NCI-H446 treated with DMSO at 0.1 percent for 48 hours (cell line): Measurements from ENCODE around the gene ST7.

Experiments used
- DNase-seq: peaks from one replicate; lab custom pipeline; 2025; lab: John Stamatoyannopoulos, UW

ST7 gene

DNA sequence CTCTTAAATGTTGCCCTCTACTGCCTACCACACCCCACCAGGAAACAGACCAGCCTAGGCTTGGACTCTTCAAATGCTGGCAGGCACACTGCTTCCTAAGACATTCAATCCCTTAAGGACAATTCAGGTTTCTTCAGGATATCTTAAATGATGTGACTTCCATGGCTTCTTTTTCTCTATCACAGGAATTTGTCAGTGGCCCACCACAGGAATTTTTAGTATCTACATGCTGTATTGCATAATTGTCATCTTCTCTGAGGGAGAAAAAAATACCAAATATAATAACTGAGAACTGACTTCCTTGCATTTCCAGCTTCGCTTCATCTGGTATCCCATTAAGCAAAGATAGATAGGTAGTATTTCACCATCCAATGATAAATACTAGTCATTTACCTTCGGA, 240.3 kb downstream of the ST7 start:
- no peak for DNase-seq

- DNase-seq, result no peak
These were observed 241.1 kb downstream of the ST7 start for GRCh38 chr7:117194445-117194844.

GRCh38 chr7:117195361-117196029, 242.2 kb downstream of the ST7 start:
- no peak for DNase-seq

DNA sequence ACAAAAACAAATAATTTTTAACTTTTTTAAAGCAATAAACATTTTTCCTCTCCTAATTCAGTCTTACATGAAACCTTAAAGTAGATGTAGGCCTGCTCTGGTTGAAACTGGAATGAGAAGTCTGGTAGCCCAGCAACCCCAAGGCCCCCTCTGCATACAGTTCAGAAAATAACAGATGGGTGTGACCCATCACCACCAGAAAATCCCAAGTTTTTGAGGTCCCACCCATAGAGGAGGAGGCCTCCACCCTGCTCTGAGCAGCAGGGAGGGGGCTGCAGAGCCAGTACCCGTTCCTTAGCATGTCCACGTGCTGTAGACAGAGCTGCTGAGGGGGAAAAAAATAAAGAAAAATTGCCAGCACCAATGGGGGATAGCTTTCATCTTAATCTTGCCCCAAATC, 246.8 kb downstream of the ST7 start:
- no peak for DNase-seq

GRCh38 chr7:117200786-117201458, 247.6 kb downstream of the ST7 start:
- no peak for DNase-seq

DNA sequence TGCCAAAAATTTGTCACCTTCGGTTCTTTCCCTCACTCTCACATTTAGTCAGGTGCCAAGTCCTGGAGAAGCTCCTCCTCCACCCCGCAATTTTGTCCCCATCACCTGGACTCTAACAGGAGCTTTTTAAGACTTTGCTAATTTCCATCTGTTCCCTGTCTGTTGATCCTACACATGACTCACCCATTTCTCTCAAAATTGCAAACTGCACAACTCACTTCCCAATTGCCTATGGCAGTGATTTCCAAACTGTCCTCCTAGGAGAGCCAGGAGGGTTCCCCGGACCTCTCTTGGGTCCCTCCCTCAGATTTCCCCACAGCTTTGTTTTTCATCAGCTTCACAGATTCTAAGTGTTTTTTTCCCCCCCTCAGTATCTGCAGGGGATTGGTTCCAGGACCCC, 249.2 kb downstream of the ST7 start:
- DNase-seq, result no peak

- DNase-seq, result no peak
These were observed 249.9 kb downstream of the ST7 start for GRCh38 chr7:117203205-117203604.

DNA sequence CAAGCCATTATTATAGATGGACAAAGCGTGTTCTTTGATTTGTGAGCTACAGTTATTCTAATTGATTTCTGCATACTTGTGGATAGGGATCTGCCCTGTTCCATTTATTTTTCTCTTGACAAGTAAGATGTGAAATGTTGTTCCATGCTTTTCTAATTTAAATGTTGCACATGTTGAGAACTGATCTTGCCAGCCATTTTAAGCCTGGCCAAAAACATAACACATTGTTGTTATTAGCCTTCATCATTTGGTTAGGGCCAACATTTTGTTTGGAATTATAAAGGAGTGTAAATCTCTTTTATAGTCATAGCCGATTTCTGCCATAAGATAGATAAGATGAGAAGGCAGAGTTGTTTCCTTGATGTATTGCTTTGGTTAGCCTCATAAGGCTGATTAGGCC, 252.6 kb downstream of the ST7 start:
- DNase-seq, result no peak

GRCh38 chr7:117208257-117208656, 255.0 kb downstream of the ST7 start:
- no peak for DNase-seq

GRCh38 chr7:117210397-117210796, 257.1 kb downstream of the ST7 start:
- no peak for DNase-seq

DNA sequence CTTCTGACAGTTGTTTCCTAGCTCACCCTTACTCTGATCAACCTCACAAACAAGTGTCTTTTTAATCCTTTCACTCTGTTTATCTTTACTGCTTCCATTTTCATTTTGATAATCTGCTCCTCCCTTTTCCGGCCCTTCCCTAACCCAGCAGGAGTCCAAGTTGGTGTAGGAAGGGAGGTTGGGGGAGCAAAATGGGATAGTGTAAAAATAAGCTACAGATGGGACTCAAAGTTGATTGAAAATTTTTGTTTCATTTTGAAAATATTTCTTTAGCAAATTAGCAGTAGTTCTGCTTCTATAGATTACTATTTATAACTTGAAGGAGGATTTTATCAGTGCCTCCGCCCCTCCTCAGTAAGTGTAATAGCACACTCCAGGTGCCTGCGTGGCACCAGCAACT, 257.6 kb downstream of the ST7 start:
- no peak for DNase-seq

DNA sequence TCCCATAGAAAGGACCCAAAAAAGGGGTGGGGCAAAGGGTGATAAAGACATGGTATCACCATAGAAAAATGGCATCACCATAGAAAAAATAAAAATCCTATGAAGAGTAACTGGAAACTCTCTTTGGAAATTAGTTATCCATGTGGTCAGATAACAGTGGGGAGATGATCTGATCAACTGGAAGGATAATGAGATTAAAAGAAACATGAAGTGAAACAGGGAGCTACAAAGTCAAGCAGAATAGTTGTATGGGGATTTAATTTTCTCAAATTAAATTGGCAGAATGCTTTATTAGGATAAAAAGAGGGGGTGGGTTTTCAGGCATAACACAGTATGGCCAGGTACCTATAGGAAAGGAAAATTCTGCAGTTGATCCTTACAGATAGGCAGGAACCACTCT, 258.3 kb downstream of the ST7 start:
- no peak for DNase-seq

- no peak for DNase-seq
These were observed 259.9 kb downstream of the ST7 start for GRCh38 chr7:117212969-117213877.

DNA sequence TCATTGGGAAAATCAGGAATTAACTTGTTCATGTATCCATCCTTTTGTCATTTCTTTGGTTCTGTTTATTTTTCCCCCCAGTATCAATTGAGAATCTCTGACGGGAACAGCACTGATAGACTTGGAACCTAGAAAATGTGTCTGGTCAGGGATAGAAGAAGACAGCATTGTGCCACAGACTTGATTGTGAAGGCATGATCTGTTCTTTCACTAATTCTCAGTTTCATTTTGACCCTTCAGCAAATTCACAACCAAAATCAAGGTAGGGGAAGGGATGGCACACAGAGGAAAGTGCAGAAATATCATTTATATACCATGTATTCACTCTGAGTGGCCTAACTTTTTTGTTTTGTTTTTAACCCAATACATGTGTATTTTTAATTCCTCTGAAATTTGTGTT, 262.7 kb downstream of the ST7 start:
- no peak for DNase-seq

- no peak for DNase-seq
These were observed 263.3 kb downstream of the ST7 start for GRCh38 chr7:117216436-117217069.

DNA sequence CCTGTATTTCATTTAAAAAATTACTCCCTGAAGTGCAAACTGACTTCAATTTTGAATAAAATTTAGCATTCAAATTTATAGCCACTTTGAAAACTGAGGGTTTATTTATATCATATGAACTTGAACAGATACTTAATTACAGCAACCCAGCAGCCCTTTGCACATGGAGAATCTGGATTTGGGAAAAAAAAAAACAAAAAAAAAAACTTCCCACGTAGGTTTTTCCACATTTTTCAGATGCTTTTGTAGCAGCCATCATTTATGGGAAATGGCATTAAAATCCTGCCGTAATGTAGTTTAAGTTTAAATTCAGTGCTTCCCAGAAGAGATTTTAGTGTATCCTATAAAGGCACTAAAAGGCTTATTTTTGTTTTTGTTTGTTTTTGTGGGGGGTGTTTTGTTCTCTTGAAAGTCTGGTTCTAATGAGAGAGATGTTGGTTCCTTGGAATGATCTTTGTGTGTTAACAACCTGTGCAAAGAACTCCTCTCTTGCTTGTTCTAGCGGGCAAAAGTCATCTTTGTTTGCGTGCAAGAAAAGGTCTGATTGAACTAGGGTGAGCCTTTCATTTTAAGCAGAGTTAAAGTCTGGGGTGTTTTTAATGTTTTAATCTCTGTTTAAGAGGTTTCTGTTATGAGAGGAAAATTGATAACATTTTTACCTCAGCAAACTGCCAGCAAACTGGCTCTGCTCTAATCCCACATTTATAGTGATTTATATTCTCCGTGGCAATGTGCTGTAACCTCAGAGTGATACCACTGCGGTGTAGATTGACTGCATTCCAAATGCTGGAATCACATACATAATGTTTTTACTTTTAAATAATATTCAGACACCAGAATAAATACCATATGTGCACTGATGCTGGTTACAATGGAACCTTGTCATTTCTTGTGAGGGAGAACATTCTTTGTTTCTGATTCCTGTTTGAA, 264.1 kb downstream of the ST7 start:
- DNase-seq, result no peak

GRCh38 chr7:117218700-117219099, 265.4 kb downstream of the ST7 start:
- DNase-seq, result no peak

DNA sequence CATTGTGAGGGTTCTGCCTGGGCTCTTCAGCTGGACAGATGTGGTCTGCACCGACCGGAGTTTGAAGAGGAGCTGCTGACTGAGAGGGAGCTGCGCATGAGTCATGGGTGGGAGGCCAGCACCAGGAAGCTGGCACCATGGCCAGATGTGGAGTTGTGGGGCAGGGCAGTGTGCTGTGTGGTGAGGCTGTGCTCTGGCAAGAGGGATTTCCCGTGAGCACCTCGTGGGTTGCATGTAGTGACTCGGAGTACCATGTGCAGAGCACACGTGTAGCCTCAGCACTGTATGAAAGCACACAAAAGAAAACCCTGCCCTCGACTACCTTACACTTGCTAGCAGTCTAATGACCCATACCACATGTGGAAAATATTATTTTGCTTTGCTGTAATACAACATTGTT, 266.2 kb downstream of the ST7 start:
- DNase-seq, result no peak

DNA sequence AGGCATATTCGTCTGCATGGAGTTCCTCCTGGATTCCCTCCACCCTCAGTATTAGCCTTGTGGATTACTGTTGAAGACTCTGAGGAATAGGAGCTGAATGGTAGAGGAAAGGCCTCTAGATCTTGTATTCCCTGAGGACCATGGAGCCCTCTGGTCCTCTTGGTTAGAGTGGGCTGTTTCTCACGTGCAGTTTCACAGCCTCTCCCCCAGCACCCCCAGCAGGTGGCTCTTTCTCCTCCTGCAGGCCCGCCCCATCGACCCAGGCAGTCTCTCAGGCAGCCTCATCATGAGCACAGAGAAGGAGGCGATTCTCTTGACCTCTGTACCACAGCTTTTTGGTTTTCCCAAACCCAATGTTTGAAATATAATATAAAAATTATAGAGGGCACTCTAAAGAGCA, 267.5 kb downstream of the ST7 start:
- DNase-seq, result no peak

GRCh38 chr7:117225536-117225935, 272.2 kb downstream of the ST7 start:
- DNase-seq, result no peak

- DNase-seq, result no peak
These were observed 273.8 kb downstream of the ST7 start for GRCh38 chr7:117227091-117227490.
